Naive thymus-derived CD8-positive, alpha-beta T cell (primary cell): ENCODE measurements around the gene RPL36A. TPM values are rescaled to one million over a fixed set of nuclear protein-coding genes. Genes with fewer than 3 reads are reported as not detected.

ENCODE experiments used
- ATAC-seq, 2 donors: fragments of 150-1000 bp; cut with Tn5 transposase in 1 of 2; sonication (Bioruptor Pico), chemical (Tn5 transposase) in 1 of 2; 1 replicate in 1 of 2; 2 replicates in 1 of 2; pipeline ENCODE4 v1.10.0; 2021; ENCODE audit warnings: mild to moderate bottlenecking in 2 of 2, moderate library complexity in 2 of 2
- POLR2A ChIA-PET: fragments of 350-600 bp; sonication (Branson Sonifier 250); formaldehyde crosslinking; loops from one replicate; lab custom pipeline; 2021; ENCODE audit warnings: antibody characterized with exemption; lab: Charles Lee
- DNase-seq, 10 donors: peaks; one replicate each; pipeline versions ENCODE4 v3.0.0 to v3.0.0-alpha.2; 2020 to 2022
- H3K27ac Mint-ChIP-seq, 10 donors: one replicate each; pipeline ENCODE4 v1.8.0; 2020 to 2022; ENCODE audit warnings: mild to moderate bottlenecking in 10 of 10, mixed read lengths in 10 of 10, moderate library complexity in 4 of 10, inconsistent platforms in 1 of 10
- H3K27me3 Mint-ChIP-seq, 5 donors: one replicate each; pipeline ENCODE4 v1.8.0; 2021 to 2022; ENCODE audit warnings: mixed read lengths in 5 of 5
- H3K36me3 Mint-ChIP-seq, 3 donors: one replicate each; pipeline ENCODE4 v1.8.0; 2020 to 2022; ENCODE audit warnings: mixed read lengths in 3 of 3, mild to moderate bottlenecking in 2 of 3, inconsistent platforms in 1 of 3
- H3K4me1 Mint-ChIP-seq, 4 donors: one replicate each; pipeline ENCODE4 v1.8.0; 2021 to 2022; ENCODE audit warnings: mixed read lengths in 4 of 4
- H3K4me3 Mint-ChIP-seq, 10 donors: one replicate each; pipeline ENCODE4 v1.8.0; 2020 to 2022; ENCODE audit warnings: mild to moderate bottlenecking in 10 of 10, mixed read lengths in 10 of 10, moderate library complexity in 6 of 10, inconsistent platforms in 1 of 10
- H3K9me3 Mint-ChIP-seq, 9 donors: one replicate each; pipeline ENCODE4 v1.8.0; 2020 to 2022; ENCODE audit warnings: mixed read lengths in 9 of 9, mild to moderate bottlenecking in 3 of 9, inconsistent platforms in 1 of 9, moderate library complexity in 1 of 9
- polyA plus RNA-seq, 3 donors: library from polyadenylated mRNA; unstranded; fragments of 300-500 nt; fragmentation: Illumina TruSeq; gene quantifications; one replicate each; pipeline ENCODE4 v1.2.3, GENCODE V29; 2021
- total RNA-seq, 8 experiments: library from RNA in 2 of 8; stranded (reverse) in 2 of 8; gene quantifications; one replicate each; pipeline ENCODE4 v1.2.3 and lab custom pipeline; 2021 to 2026

Gene RPL36A
- total and polyA plus RNA-seq, 5 experiments from 2014 or later = 288 to 3,216 (median 2,876) TPM

DNA sequence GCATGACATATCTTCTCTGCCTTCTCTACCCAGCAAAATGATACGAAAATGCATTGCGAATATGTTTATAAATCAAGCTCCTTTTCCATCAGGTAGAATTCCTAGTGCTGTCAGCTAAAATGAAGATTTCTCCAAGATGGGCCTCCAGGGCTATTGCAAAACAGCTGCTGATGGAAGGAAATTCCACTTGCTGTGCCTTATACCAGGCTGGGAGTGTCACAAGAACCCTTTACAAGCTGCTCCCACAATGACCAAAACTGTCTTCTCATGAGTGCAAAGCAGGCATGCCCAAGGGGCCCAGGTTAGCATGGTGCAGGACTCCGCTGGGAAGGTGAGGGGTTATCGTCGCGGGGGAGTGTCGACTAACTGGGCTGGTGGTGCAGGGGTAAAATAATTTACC lies 25.9 kb downstream of the RPL36A start:
- no peak for ATAC-seq
- DNase-seq = no peak
- H3K4me1 Mint-ChIP-seq = peaks cover 16 to 58% (median 55%) of the 10 kb centered on the region in 4 donors
- peaks cover 0 to 23% (median 0%) of the 10 kb centered on the region in 3 donors for H3K36me3 Mint-ChIP-seq
- peak overlapping the region; percentile 49 to 99 (median 94) for H3K27ac Mint-ChIP-seq
- no peaks in the 10 kb centered on the region for H3K27me3 Mint-ChIP-seq
- POLR2A ChIA-PET = interaction anchor here (1.2 to 3.5 kb wide), 3 partner anchors 26 to 515 kb away, joined by 3 to 17 read pairs (median 8); partner anchors contain the start of genes RPL36A and ZMAT1
- no peaks in the 10 kb centered on the region for H3K9me3 Mint-ChIP-seq
- peak overlapping the region in 9 of 10 donors; percentile 6 to 95 (median 82) for H3K4me3 Mint-ChIP-seq

DNA sequence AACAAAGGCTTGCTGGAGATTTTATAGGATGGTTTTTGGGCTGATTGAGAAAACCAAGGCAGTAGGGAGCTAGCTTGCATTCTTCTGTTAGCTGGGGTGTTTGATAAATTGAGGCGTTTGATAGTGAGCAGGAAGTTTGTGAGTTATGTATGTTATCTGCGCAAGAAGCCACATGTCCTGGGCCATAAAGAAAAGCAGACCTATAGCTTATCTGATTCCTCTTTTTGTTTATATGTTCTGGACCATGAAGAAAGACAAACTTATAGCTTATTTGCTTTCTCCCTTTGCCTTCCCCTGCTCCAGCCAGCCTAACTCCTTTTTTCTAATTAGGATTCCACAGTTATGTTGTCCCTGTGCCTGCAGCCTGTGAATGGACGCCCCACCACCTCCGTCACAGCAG lies 26.4 kb downstream of the RPL36A start:
- Mint-ChIP-seq H3K27ac (peak overlapping the region; percentile 82 to 99 (median 96)), H3K9me3 (no peaks in the 10 kb centered on the region), H3K27me3 (no peaks in the 10 kb centered on the region)

GRCh38 chrX:101417981-101418841 lies 27.4 kb downstream of the RPL36A start:
- POLR2A ChIA-PET = interaction anchor here (1.9 to 3.5 kb wide), 2 partner anchors 27 to 513 kb away, joined by 10 to 17 read pairs; partner anchors contain the start of genes RPL36A and ZMAT1
- Mint-ChIP-seq H3K4me3 (peak overlapping the region; percentile 81 to 95 (median 88)), H3K27ac (peak overlapping the region; percentile 82 to 99 (median 96)), H3K27me3 (no peaks in the 10 kb centered on the region), H3K4me1 (peaks cover 12 to 44% (median 41%) of the 10 kb centered on the region in 4 donors), H3K9me3 (no peaks in the 10 kb centered on the region), H3K36me3 (peaks cover 0 to 10% (median 0%) of the 10 kb centered on the region in 3 donors)
- peak; percentile 33 to 62 for ATAC-seq
- DNase-seq = peak in 8 of 10 donors; percentile 11 to 66 (median 22)

More for the DNA sequence above, 26.4 kb downstream of the RPL36A start:
- ATAC-seq (no peak), DNase-seq (no peak)
- H3K4me3 Mint-ChIP-seq = peak overlapping the region; percentile 73 to 95 (median 88)
- POLR2A ChIA-PET = interaction anchor here (1.2 to 3.5 kb wide), 3 partner anchors 26 to 515 kb away, joined by 3 to 17 read pairs (median 8); partner anchors contain the start of genes RPL36A and ZMAT1
- H3K36me3 Mint-ChIP-seq = peaks cover 0 to 18% (median 0%) of the 10 kb centered on the region in 3 donors
- peaks cover 16 to 54% (median 50%) of the 10 kb centered on the region in 4 donors for H3K4me1 Mint-ChIP-seq

GRCh38 chrX:101419489-101419888 lies 28.7 kb downstream of the RPL36A start:
- Mint-ChIP-seq H3K9me3 (no peaks in the 10 kb centered on the region), H3K27me3 (no peaks in the 10 kb centered on the region), H3K36me3 (peaks cover 0 to 5% (median 0%) of the 10 kb centered on the region in 3 donors), H3K27ac (peak overlapping the region in 8 of 10 donors; percentile 12 to 96 (median 84)), H3K4me3 (peak overlapping the region; percentile 2 to 95 (median 74)), H3K4me1 (peaks cover 12 to 41% (median 39%) of the 10 kb centered on the region in 4 donors)
- DNase-seq (no peak), ATAC-seq (no peak)
- POLR2A ChIA-PET = interaction anchor here (0.5 to 1.9 kb wide), 2 partner anchors 9 to 512 kb away, joined by 4 to 10 read pairs; partner anchors contain the start of gene ZMAT1

DNA sequence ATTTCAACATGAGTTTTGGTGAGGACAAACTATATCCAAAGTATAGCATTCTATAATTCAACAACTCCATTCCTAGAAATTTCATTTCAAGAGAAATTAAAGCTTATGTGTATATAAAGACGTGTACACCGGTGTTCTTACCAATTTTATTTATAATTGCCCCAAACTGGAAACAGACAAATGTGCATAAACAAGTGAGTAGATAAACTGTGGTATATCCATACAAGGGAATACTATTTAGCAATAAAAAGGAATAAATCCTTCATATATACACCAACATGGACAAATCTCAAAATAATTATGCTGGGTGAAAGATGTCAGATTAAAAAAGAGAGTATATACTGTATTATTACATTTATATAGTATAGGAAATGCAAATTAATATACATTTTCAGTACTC lies 37.1 kb downstream of the RPL36A start:
- Mint-ChIP-seq H3K9me3 (peaks cover 0 to 8% (median 0%) of the 10 kb centered on the region in 9 donors), H3K4me3 (no peak overlapping the region)
- POLR2A ChIA-PET = interaction anchor here (0.7 kb wide), 1 partner anchor 8 kb away, joined by 4 read pairs; no protein-coding TSS in a partner anchor

GRCh38 chrX:101429934-101430333 lies 39.1 kb downstream of the RPL36A start:
- DNase-seq = no peak
- Mint-ChIP-seq H3K36me3 (peaks cover 8 to 27% (median 21%) of the 10 kb centered on the region in 3 donors), H3K9me3 (peaks cover 0 to 8% (median 0%) of the 10 kb centered on the region in 9 donors), H3K4me1 (peaks cover 0 to 8% (median 2%) of the 10 kb centered on the region in 4 donors), H3K27me3 (no peaks in the 10 kb centered on the region), H3K27ac (peak overlapping the region in 3 of 10 donors; percentile 22 to 48 (median 36)), H3K4me3 (peak overlapping the region in 2 of 10 donors; percentile 1 to 26)
- no peak for ATAC-seq
- POLR2A ChIA-PET = no interaction called here

More for the DNA sequence above, 37.1 kb downstream of the RPL36A start:
- Mint-ChIP-seq H3K36me3 (peaks cover 10 to 32% (median 22%) of the 10 kb centered on the region in 3 donors), H3K27me3 (no peaks in the 10 kb centered on the region), H3K27ac (no peak overlapping the region), H3K4me1 (peaks cover 0 to 8% (median 2%) of the 10 kb centered on the region in 4 donors)
- DNase-seq = no peak
- ATAC-seq = no peak

GRCh38 chrX:101430457-101431078 lies 39.8 kb downstream of the RPL36A start:
- ATAC-seq (no peak), DNase-seq (no peak)
- Mint-ChIP-seq H3K4me3 (peak overlapping the region in 1 of 10 donors; percentile 26), H3K9me3 (peaks cover 0 to 8% (median 0%) of the 10 kb centered on the region in 9 donors), H3K27me3 (no peaks in the 10 kb centered on the region), H3K36me3 (peaks cover 5 to 26% (median 18%) of the 10 kb centered on the region in 3 donors), H3K27ac (peak overlapping the region in 2 of 10 donors; percentile 36 to 48), H3K4me1 (peaks cover 0 to 8% (median 2%) of the 10 kb centered on the region in 4 donors)
- POLR2A ChIA-PET = no interaction called here

GRCh38 chrX:101442085-101442484 lies 51.3 kb downstream of the RPL36A start:
- no peak for DNase-seq
- peaks cover 0 to 3% (median 0%) of the 10 kb centered on the region in 9 donors for H3K9me3 Mint-ChIP-seq
- H3K27me3 Mint-ChIP-seq = no peaks in the 10 kb centered on the region
- peaks cover 3 to 8% (median 5%) of the 10 kb centered on the region in 4 donors for H3K4me1 Mint-ChIP-seq
- POLR2A ChIA-PET = no interaction called here
- no peak for ATAC-seq
- peaks cover 0 to 48% (median 35%) of the 10 kb centered on the region in 3 donors for H3K36me3 Mint-ChIP-seq
- no peak overlapping the region for H3K27ac Mint-ChIP-seq
- no peak overlapping the region for H3K4me3 Mint-ChIP-seq

Other genes starting within 250 kb of the RPL36A start
- gene DRP2, start 171.2 kb upstream of the RPL36A start, total RNA-seq = not detected
- under 1 TPM in 1 of 3 donors, not detected in 2; 0.05 TPM for gene DRP2, start 171.2 kb upstream of the RPL36A start, polyA plus RNA-seq
- not detected for gene TAF7L, start 99.7 kb upstream of the RPL36A start, total RNA-seq
- not detected for gene TAF7L, start 99.7 kb upstream of the RPL36A start, polyA plus RNA-seq
- gene TIMM8A, start 42.3 kb upstream of the RPL36A start, total RNA-seq = 10 to 100 TPM; 11.2 to 14.1 TPM
- gene TIMM8A, start 42.3 kb upstream of the RPL36A start, polyA plus RNA-seq = 10 to 100 TPM in 2 of 3 donors, 1 to 10 TPM in 1; 8.6 to 12.0 (median 11.8) TPM
- 1 to 10 TPM; 5.3 to 9.8 TPM for gene BTK, start 4.8 kb upstream of the RPL36A start, total RNA-seq
- gene BTK, start 4.8 kb upstream of the RPL36A start, polyA plus RNA-seq = under 1 TPM; 0.12 to 0.20 (median 0.14) TPM
- 10 to 100 TPM; 16.9 to 17.9 TPM for gene GLA, start 16.9 kb downstream of the RPL36A start, total RNA-seq
- 10 to 100 TPM; 12.0 to 13.4 (median 13.0) TPM for gene GLA, start 16.9 kb downstream of the RPL36A start, polyA plus RNA-seq
- 10 to 100 TPM; 47.7 to 49.4 TPM for gene HNRNPH2, start 17.2 kb downstream of the RPL36A start, total RNA-seq
- gene HNRNPH2, start 17.2 kb downstream of the RPL36A start, polyA plus RNA-seq = 10 to 100 TPM; 75.2 to 99.6 (median 86.0) TPM
- gene ARMCX4, start 94.4 kb downstream of the RPL36A start, total RNA-seq = 10 to 100 TPM; 13.2 to 14.5 TPM
- gene ARMCX4, start 94.4 kb downstream of the RPL36A start, polyA plus RNA-seq = 1 to 10 TPM in 2 of 3 donors, under 1 TPM in 1; 0.91 to 1.6 (median 1.1) TPM
- gene ARMCX1, start 159.5 kb downstream of the RPL36A start, total RNA-seq = 1 to 10 TPM; 4.4 to 5.0 TPM
- 1 to 10 TPM; 2.2 to 6.5 (median 4.9) TPM for gene ARMCX1, start 159.5 kb downstream of the RPL36A start, polyA plus RNA-seq
- 10 to 100 TPM; 38.0 to 39.5 TPM for gene ARMCX6, start 227.0 kb downstream of the RPL36A start, total RNA-seq
- gene ARMCX6, start 227.0 kb downstream of the RPL36A start, polyA plus RNA-seq = 10 to 100 TPM; 38.3 to 49.7 (median 48.7) TPM
- gene ARMCX3, start 232.1 kb downstream of the RPL36A start, total RNA-seq = 10 to 100 TPM; 25.4 to 28.1 TPM
- 10 to 100 TPM; 17.3 to 25.1 (median 19.8) TPM for gene ARMCX3, start 232.1 kb downstream of the RPL36A start, polyA plus RNA-seq